GM12878 (cell line): Measurements from ENCODE around the gene SLIT1. TPM values are rescaled to one million over a fixed set of nuclear protein-coding genes. Genes with fewer than 3 reads are reported as not detected.

Experiments used
- ATAC-seq: fragments of 200-7000 bp; cut with Tn5 transposase; 3 replicates; pipeline ENCODE4 v1.9.1; 2020; ENCODE audit warnings: mild to moderate bottlenecking, moderate library complexity
- BruUV-seq: library from RNA; stranded (reverse); fragments of 400-500 nt; replicated peaks from 2 replicates; lab custom pipeline; 2021; lab: Mats Ljungman, UMichigan
- CTCF ChIA-PET: fragments of 300-600 bp; sonication (Branson Sonifier 250); formaldehyde crosslinking; extraction: SDS; loops from one replicate; lab custom pipeline; 2021; ENCODE audit warnings: inconsistent platforms; lab: Yijun Ruan, JAX
- POLR2A ChIA-PET: fragments of 350-600 bp; formaldehyde crosslinking; extraction: SDS; loops from one replicate; lab custom pipeline; 2021; ENCODE audit warnings: inconsistent platforms; lab: Charles Lee
- RAD21 ChIA-PET: fragments of 300-600 bp; sonication (Branson Sonifier 250); formaldehyde crosslinking; loops from one replicate; lab custom pipeline; 2023; ENCODE audit warnings: antibody characterized with exemption; ENCODE audit not compliant: unreplicated experiment; lab: Charles Lee
- SMC1A ChIA-PET: fragments of 300-600 bp; sonication (Branson Sonifier 250); formaldehyde crosslinking; loops from one replicate; lab custom pipeline; 2023; ENCODE audit not compliant: unreplicated experiment, uncharacterized antibody; lab: Charles Lee
- DNase-seq: peaks from one replicate; pipeline ENCODE4 v3.0.0-alpha.2; 2011; ENCODE audit warnings: low read depth, low spot score
- FAIRE-seq: peaks from 3 replicates; lab custom pipeline; 2011; peaks lifted over from hg19 to GRCh38; lab: Jason Lieb, UNC
- H2AFZ ChIP-seq: 2 replicates; pipeline ENCODE4 v1.6.0; 2011; ENCODE audit warnings: low read depth, low read length, control low read depth; ENCODE audit not compliant: control insufficient read depth
- H3K27ac ChIP-seq: 2 replicates; pipeline ENCODE4 v1.5.1; 2011; ENCODE audit warnings: control low read depth; ENCODE audit not compliant: control insufficient read depth, insufficient read depth
- H3K27me3 ChIP-seq, 2 experiments: replicated peaks in 1 of 2; 2 replicates each; pipeline versions ENCODE4 v1.6.0 to v1.6.1; 2011; ENCODE audit warnings: low read length in 1 of 2; ENCODE audit not compliant: control insufficient read depth in 2 of 2, insufficient read depth in 2 of 2
- H3K36me3 ChIP-seq, 2 experiments: 2 replicates each; pipeline ENCODE4 v1.5.1; 2011; ENCODE audit warnings: low read length in 1 of 2; ENCODE audit not compliant: control insufficient read depth in 2 of 2, insufficient read depth in 2 of 2
- H3K4me1 ChIP-seq: 2 replicates; pipeline ENCODE4 v1.6.1; 2011; ENCODE audit warnings: mild to moderate bottlenecking, low read length, moderate library complexity, mixed read lengths; ENCODE audit not compliant: control insufficient read depth, insufficient read depth
- H3K4me2 ChIP-seq: 2 replicates; pipeline ENCODE4 v1.6.0; 2011; ENCODE audit warnings: control low read depth; ENCODE audit not compliant: control insufficient read depth, insufficient read depth
- H3K4me3 ChIP-seq: fragments of 200-600 bp; sonication (generic); 2 replicates; pipeline ENCODE4 v1.5.1; 2016
- H3K79me2 ChIP-seq: 2 replicates; pipeline ENCODE4 v1.6.0; 2011; ENCODE audit warnings: low read length; ENCODE audit not compliant: control insufficient read depth, insufficient read depth
- H3K9ac ChIP-seq: 2 replicates; pipeline ENCODE4 v1.8.0; 2011; ENCODE audit warnings: low read length, control low read depth, mixed read lengths; ENCODE audit not compliant: control insufficient read depth, insufficient read depth
- H3K9me3 ChIP-seq: replicated peaks from 3 replicates; pipeline ENCODE4 v1.5.1; 2011; ENCODE audit warnings: mild to moderate bottlenecking, low read length; ENCODE audit not compliant: control insufficient read depth, insufficient read depth
- H4K20me1 ChIP-seq: 2 replicates; pipeline ENCODE4 v1.6.0; 2011; ENCODE audit not compliant: control insufficient read depth, insufficient read depth
- ELK1 ChIP-seq: IDR thresholded peaks from 2 replicates; pipeline ENCODE4 v1.6.1; 2012; ENCODE audit warnings: low read depth, low read length, improper control_type of control experiment
- FOXK2 ChIP-seq: fragments of 450-650 bp; IDR thresholded peaks from 2 replicates; pipeline ENCODE4 v1.6.1; 2017; ENCODE audit warnings: mild to moderate bottlenecking, moderate library complexity
- NFIC ChIP-seq: IDR thresholded peaks from 2 replicates; pipeline ENCODE4 v1.6.1; 2012; ENCODE audit warnings: low read depth, mild to moderate bottlenecking, inconsistent platforms, low read length, moderate library complexity
- NR2C2 ChIP-seq: IDR thresholded peaks from 2 replicates; pipeline ENCODE4 v1.6.1; 2011; ENCODE audit warnings: borderline replicate concordance, low read depth; ENCODE audit not compliant: control insufficient read depth, insufficient read length
- PAX8 ChIP-seq: fragments of 450-650 bp; IDR thresholded peaks from 2 replicates; pipeline ENCODE4 v1.6.1; 2017; ENCODE audit warnings: mild to moderate bottlenecking, moderate library complexity
- RB1 ChIP-seq: fragments of 450-650 bp; formaldehyde crosslinking; IDR thresholded peaks from 2 replicates; pipeline ENCODE4 v1.6.1; 2017; ENCODE audit warnings: mild to moderate bottlenecking, borderline replicate concordance
- RUNX3 ChIP-seq: IDR thresholded peaks from 2 replicates; pipeline ENCODE4 v1.6.1; 2012; ENCODE audit warnings: low read length, inconsistent platforms
- in situ Hi-C: fragments of 300-500 bp; cut with MboI; formaldehyde crosslinking; loops from 9 replicates; pipeline ENCODE4 v1.14.3; 2018; ENCODE audit warnings: mixed read lengths
- intact Hi-C: fragments of 100-400 bp; cut with micrococcal nuclease; formaldehyde crosslinking; loops from one replicate; pipeline ENCODE4 v1.14.2; 2022; ENCODE audit not compliant: unreplicated experiment
- polyA plus RNA-seq, 11 experiments: library from polyadenylated mRNA; depleted of rRNA in 4 of 11; unstranded in 6 of 11; stranded (reverse) in 5 of 11; fragments of >200 nt; fragmentation: Nextera tagmentation in 4 of 11; fragmentation: Illumina TruSeq in 1 of 11; extraction: Ambion mirVana in 4 of 11; extraction: Trizol in 1 of 11; gene quantifications; 1 replicate in 1 of 11; 2 replicates in 10 of 11; pipeline versions ENCODE4 v1.2.1 to v1.2.3, GENCODE V29; 2011 to 2016; ENCODE audit warnings: inconsistent platforms in 2 of 11, missing spikeins in 2 of 11, low read depth in 1 of 11
- total RNA-seq, 4 experiments: library from RNA; depleted of rRNA in 3 of 4; stranded (reverse); fragments of >200 nt in 3 of 4; fragmentation: Illumina TruSeq in 1 of 4; extraction: Trizol in 1 of 4; gene quantifications; 2 replicates each; pipeline versions ENCODE4 v1.2.1 to v1.2.3, GENCODE V29; 2013 to 2021
- TF ChIP-seq, protein P1 (sequence below): IDR thresholded peaks from 2 replicates; pipeline ENCODE4 v1.6.1; 2011; ENCODE audit warnings: mild to moderate bottlenecking, low read depth, low read length, moderate library complexity; ENCODE audit not compliant: insufficient replicate concordance

Gene SLIT1
- total and polyA plus RNA-seq, 10 of the 15 experiments (the other 5 are each of a cell fraction or from before 2014, with no cell fraction given): 0.04 to 0.19 (median 0.06) TPM; not detected in 4

GRCh38 chr10:97012470-97012869 is 173.3 kb downstream of the SLIT1 start (continued):
- no peak for TF ChIP-seq PAX8
- no peak for TF ChIP-seq ELK1
- no peak for TF ChIP-seq RUNX3

DNA sequence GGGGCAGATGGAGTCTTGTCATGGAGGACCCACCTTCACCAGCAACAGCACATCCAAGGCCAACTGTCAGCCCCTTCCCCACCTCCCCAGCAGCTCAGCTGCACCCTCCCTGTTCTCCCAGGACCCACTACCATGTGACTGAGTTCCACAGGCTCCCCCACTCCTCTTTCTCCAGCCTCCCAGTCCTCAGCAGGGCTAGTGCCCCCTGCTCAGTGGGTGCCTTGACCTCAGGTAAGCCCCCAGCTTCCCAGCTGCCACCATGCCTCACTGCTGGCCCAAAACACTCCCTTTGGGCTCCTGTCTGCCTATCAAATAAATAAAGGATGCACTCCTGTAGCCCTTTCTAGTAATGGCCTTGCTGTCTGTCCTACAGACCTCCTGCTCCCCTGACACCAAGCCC is 174.4 kb downstream of the SLIT1 start:
- RAD21 ChIA-PET: interaction anchor here (1.7 kb wide), 1 partner anchor 14 kb away, joined by 5 read pairs; no protein-coding TSS in a partner anchor
- Histone ChIP-seq H3K9ac (no peak overlapping the region), H3K4me1 (peaks cover 2% of the 10 kb centered on the region), H2AFZ (no peak overlapping the region), H3K79me2 (no peaks in the 10 kb centered on the region), H3K27me3 (no peaks in the 10 kb centered on the region), H3K9me3 (peaks cover 2% of the 10 kb centered on the region; the same call in 2 of the 3 replicates), H3K4me3 (no peak overlapping the region), H3K27ac (no peak overlapping the region), H3K36me3 (no peaks in the 10 kb centered on the region), H3K4me2 (no peak overlapping the region), H4K20me1 (no peaks in the 10 kb centered on the region)
- BruUV-seq: no TSS peak
- no peak for ATAC-seq
- POLR2A ChIA-PET: interaction anchor here (0.6 to 1.1 kb wide), 2 partner anchors 43 to 300 kb away, joined by 4 read pairs; no protein-coding TSS in a partner anchor
- no peak for FAIRE-seq
- SMC1A ChIA-PET: interaction anchor here (3.1 kb wide), 1 partner anchor 13 kb away, joined by 20 read pairs; no protein-coding TSS in a partner anchor
- intact Hi-C loops: no loop called here
- CTCF ChIA-PET: interaction anchor here (1.4 to 4.7 kb wide), 2 partner anchors 10 to 13 kb away, joined by 3 to 27 read pairs; no protein-coding TSS in a partner anchor
- TF ChIP-seq RUNX3 (no peak), RB1 (no peak), NFIC (no peak), FOXK2 (no peak), NR2C2 (no peak)
- TF ChIP-seq, protein P1, sequence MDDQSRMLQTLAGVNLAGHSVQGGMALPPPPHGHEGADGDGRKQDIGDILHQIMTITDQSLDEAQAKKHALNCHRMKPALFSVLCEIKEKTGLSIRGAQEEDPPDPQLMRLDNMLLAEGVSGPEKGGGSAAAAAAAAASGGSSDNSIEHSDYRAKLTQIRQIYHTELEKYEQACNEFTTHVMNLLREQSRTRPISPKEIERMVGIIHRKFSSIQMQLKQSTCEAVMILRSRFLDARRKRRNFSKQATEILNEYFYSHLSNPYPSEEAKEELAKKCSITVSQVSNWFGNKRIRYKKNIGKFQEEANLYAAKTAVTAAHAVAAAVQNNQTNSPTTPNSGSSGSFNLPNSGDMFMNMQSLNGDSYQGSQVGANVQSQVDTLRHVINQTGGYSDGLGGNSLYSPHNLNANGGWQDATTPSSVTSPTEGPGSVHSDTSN: no peak
- DNase-seq: no peak
- in situ Hi-C loops: no loop called here
